ENCODE data around the gene TAF8.
A peak's percentile ranks its signal among the peaks of the same experiment; 100 is the strongest.
"Not testable (repeated sequence)": the region's sequence is repeated elsewhere in the genome, so short reads cannot be mapped to it uniquely, and the experiment has no call there.

Gene TAF8

GRCh38 chr6:42050297-42051267 lies at the start of gene TAF8:
Gene TAF8, plus strand, starts transcription at chr6:42050524. Its CDS starts 18 bp downstream, at chr6:42050542.
- DNase-seq (ENCODE audit: low spot score): peak; percentile 91

GRCh38 chr6:42001506-42001905 lies 48.8 kb upstream of the TAF8 start:
- DNase-seq (ENCODE audit: low spot score): no peak

GRCh38 chr6:42003658-42004057 lies 46.7 kb upstream of the TAF8 start:
- not testable (repeated sequence) for DNase-seq (ENCODE audit: low spot score)

GRCh38 chr6:42007286-42008137 lies 42.8 kb upstream of the TAF8 start:
- DNase-seq (ENCODE audit: low spot score): no peak

- DNase-seq (ENCODE audit: low spot score): not testable (repeated sequence)
Observed at GRCh38 chr6:42008138-42008528, 42.2 kb upstream of the TAF8 start.

GRCh38 chr6:42009844-42010184 lies 40.5 kb upstream of the TAF8 start:
- no peak for DNase-seq (ENCODE audit: low spot score)

- DNase-seq (ENCODE audit: low spot score): no peak
Observed at GRCh38 chr6:42010185-42010891, 40.0 kb upstream of the TAF8 start.

DNA sequence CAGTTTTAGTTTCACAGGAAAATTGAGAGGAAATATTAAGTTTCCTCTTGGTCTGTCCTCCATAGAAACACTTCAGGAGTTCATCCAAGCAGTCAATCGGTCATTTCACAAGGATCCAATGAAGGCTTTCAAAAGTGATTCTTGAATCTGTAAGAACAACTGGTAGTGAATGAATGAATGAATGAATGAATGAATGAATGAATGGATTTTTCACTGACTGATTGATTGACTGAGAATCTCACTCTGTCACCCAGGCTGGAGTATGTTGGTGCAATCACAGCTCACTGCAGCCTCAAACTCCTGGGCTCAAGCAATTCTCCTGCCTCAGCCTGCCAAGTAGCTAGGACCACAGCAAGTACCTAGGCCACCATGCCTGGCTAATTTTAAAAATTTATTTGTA lies 39.4 kb upstream of the TAF8 start:
- no peak for DNase-seq (ENCODE audit: low spot score)

DNA sequence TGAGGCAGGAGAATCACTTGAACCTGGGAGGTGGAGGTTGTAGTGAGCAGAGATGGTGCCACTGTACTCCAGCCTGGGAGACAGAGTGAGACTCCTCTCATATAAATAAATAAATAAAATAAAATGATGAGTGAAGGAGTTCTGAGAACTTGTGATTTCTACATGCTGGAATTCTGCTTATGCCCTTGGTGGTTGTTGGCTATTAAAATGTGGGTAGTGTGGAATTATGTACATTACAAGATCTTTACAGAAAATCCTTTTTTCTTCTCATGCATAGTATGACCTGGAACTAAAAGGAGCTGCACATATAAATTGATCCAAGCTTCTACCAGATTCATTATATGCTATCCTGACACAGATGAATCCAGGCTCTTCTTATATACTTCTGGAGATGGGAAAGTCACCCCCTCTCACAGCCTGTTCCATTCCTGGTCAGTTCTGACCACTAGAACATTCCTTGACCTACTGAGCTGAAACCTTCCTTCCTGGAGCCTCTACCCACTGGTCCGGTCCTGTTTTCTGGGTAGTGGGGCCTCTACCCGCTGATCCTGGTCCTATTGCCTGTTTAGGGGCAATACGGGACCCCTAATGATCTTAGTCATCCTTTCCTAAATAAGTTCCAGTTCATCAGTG lies 37.7 kb upstream of the TAF8 start:
- no peak for DNase-seq (ENCODE audit: low spot score)

GRCh38 chr6:42013134-42013516 lies 37.2 kb upstream of the TAF8 start:
- DNase-seq (ENCODE audit: low spot score): no peak

DNA sequence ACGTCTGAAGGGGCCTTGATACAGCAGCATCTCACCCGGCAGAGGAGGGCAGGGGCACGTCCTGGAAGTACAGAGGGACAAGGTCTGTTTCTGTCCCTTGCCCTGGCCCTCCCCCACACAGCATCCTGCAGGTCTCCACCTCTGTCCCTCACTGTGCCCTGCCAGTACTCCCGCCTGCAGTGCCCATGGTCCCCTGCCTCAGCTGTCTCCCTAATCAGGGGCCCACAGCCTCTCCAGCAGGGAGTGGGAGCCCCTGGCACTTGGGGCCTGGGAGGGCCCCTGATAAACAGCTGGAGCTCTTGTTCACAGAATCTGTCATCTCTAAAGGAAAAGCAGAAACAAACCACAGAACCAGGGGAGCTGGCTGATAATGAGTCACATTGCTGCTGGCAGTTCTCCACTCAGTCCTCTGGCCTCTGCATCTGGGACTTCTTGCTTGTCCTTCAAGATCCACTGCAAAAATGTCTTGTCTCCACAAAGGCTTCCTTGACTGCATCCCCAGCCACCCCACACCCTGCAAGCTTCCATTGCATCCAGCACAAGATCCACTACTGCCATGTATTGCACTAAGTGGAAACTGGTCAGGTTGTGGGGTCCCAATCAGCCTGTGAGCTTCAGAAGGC lies 33.2 kb upstream of the TAF8 start:
- no peak for DNase-seq (ENCODE audit: low spot score)

- DNase-seq (ENCODE audit: low spot score): no peak
Observed at GRCh38 chr6:42020967-42021366, 29.4 kb upstream of the TAF8 start.

GRCh38 chr6:42021847-42022754 lies 28.2 kb upstream of the TAF8 start:
- no peak for DNase-seq (ENCODE audit: low spot score)

- no peak for DNase-seq (ENCODE audit: low spot score)
Observed at GRCh38 chr6:42022755-42023384, 27.5 kb upstream of the TAF8 start.

- no peak for DNase-seq (ENCODE audit: low spot score)
Observed at GRCh38 chr6:42025066-42025844, 25.1 kb upstream of the TAF8 start.

- DNase-seq (ENCODE audit: low spot score): no peak
Observed at GRCh38 chr6:42025845-42026243, 24.5 kb upstream of the TAF8 start.

DNA sequence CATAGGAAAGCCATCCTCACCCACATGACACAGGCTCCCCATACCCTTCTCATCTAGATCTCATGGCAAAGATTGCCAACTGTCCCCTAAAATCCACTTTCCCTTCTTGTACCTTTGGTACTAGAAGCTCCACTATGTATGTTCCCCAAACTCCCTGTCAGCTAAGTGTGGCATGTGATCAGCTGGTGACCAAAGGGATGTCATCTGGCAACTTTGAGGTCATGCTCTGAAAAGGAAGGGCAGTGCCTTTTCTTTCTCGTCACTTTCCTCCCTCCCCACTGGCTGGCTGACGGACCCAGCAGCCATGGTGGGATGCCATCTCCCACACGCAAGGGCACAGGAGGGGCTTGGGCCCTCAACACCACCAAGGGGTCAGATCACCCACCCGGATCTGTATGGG lies 23.8 kb upstream of the TAF8 start:
- no peak for DNase-seq (ENCODE audit: low spot score)

DNA sequence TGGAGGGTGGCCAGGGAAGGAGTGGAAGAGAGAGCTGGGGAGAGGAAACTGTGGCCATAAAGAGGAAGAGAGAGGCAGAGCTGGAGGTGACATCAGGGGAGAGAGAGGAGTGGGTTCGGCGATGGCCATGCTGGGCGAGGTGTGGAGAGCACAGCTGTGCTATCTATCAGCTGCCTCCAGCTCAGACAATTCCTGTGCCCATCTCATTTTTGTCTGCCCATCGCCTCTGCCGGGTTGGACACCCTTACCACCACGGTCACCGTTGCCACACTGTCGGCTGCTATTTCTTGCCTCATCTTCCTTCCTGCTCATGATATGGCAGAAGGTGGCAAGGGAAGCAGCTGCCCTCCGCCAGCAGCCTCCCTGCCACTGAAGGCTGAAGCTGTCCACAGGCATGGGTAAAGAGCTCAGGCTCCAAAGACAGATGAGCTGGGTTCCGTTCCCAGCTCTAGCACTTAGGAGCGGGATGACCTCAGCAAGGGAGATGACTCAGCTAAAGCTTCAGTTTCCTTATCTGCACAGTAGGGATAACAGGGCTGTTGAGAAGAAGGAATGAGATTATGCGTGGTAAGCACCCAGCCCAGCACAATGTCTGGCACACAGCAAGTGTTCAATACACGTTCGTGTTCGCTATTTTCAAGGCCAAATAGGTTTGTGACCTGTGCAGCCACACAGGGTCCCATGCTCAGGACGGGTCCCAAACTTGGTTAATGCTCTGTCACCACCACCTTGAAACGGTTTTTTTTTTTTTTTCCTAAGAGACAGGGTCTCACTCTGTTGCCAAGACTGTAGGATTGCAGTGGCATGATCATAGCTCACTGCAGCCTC lies 21.9 kb upstream of the TAF8 start:
- DNase-seq (ENCODE audit: low spot score): no peak

Data from LoVo (cell line).